ENCODE results near the gene ACSL1. TPM values are rescaled to one million over a fixed set of nuclear protein-coding genes. Genes with fewer than 3 reads are reported as not detected.

The ACSL1 gene
- total and polyA plus RNA-seq, 2 of the 8 experiments (the other 6 are each of a cell fraction or from before 2014, with no cell fraction given), result 2.3 to 8.7 TPM

DNA sequence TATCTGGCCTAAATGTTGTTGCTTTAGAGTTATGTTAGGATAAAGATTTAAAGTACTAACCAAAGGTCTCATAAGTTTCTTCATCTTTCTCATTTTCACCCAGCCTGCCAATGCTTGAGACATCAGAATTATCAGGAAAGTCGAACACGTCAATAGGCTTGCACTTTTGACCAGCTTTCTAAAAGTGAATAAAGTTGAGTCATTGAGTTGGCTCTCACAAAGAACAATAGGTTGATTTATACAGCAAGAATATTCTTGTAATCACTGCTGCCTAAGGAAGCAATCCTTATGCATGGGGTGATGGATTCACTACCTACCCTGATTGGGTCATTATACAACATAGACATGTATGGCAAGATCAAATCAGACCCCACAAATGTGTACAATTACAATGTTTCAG, 96.9 kb downstream of the ACSL1 start (continued):
- TF ChIP-seq, protein P1, sequence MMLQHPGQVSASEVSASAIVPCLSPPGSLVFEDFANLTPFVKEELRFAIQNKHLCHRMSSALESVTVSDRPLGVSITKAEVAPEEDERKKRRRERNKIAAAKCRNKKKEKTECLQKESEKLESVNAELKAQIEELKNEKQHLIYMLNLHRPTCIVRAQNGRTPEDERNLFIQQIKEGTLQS (IDR thresholded peaks at IDR 0.05; ENCODE audit: insufficient read depth, low read depth, low read length), result no peak
- no peak for TF ChIP-seq SIN3A (conservative IDR thresholded peaks at IDR 0.05 in 1 of 2, IDR thresholded peaks at IDR 0.05 in 1 of 2; ENCODE audit: low read depth in 1 of 2, low read length in 2 of 2)
- TF ChIP-seq, protein P2, sequence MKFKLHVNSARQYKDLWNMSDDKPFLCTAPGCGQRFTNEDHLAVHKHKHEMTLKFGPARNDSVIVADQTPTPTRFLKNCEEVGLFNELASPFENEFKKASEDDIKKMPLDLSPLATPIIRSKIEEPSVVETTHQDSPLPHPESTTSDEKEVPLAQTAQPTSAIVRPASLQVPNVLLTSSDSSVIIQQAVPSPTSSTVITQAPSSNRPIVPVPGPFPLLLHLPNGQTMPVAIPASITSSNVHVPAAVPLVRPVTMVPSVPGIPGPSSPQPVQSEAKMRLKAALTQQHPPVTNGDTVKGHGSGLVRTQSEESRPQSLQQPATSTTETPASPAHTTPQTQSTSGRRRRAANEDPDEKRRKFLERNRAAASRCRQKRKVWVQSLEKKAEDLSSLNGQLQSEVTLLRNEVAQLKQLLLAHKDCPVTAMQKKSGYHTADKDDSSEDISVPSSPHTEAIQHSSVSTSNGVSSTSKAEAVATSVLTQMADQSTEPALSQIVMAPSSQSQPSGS (IDR thresholded peaks at IDR 0.05; ENCODE audit: low read length), result no peak
- TF ChIP-seq TAF7 (optimal IDR thresholded peaks at IDR 0.05; ENCODE audit: borderline replicate concordance, low read depth, low read length), result no peak

Measured in H1 (cell line).